ENCODE results near the gene STK39.

The STK39 gene

DNA sequence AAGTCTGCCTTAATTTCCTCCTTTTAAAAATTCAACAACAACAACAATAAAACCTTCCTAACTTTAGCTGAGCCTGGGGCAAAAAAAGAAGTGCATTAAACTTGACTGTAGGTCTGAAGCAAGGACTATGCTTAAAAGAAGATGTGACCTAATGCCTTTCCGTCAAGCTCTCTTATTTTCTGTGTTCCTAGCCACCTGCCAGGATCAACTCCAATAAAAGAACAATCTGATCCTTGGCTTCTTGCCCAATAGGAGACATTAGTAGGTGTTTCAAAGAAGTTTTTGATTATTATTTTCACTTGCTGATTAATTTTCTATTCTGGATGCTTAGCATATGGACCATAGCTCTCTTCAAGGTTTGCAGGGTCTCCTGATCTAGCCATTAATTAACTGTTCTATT lies 237.5 kb downstream of the STK39 start:
- no peak for DNase-seq (ENCODE audit: low read depth)
- no peak overlapping the region for H3K4me3 ChIP-seq (replicated peaks; ENCODE audit: low read depth, low read length)
- TF ChIP-seq, protein P1, sequence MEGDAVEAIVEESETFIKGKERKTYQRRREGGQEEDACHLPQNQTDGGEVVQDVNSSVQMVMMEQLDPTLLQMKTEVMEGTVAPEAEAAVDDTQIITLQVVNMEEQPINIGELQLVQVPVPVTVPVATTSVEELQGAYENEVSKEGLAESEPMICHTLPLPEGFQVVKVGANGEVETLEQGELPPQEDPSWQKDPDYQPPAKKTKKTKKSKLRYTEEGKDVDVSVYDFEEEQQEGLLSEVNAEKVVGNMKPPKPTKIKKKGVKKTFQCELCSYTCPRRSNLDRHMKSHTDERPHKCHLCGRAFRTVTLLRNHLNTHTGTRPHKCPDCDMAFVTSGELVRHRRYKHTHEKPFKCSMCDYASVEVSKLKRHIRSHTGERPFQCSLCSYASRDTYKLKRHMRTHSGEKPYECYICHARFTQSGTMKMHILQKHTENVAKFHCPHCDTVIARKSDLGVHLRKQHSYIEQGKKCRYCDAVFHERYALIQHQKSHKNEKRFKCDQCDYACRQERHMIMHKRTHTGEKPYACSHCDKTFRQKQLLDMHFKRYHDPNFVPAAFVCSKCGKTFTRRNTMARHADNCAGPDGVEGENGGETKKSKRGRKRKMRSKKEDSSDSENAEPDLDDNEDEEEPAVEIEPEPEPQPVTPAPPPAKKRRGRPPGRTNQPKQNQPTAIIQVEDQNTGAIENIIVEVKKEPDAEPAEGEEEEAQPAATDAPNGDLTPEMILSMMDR (IDR thresholded peaks at IDR 0.05; ENCODE audit: low read length, missing control alignments): no peak

DNA sequence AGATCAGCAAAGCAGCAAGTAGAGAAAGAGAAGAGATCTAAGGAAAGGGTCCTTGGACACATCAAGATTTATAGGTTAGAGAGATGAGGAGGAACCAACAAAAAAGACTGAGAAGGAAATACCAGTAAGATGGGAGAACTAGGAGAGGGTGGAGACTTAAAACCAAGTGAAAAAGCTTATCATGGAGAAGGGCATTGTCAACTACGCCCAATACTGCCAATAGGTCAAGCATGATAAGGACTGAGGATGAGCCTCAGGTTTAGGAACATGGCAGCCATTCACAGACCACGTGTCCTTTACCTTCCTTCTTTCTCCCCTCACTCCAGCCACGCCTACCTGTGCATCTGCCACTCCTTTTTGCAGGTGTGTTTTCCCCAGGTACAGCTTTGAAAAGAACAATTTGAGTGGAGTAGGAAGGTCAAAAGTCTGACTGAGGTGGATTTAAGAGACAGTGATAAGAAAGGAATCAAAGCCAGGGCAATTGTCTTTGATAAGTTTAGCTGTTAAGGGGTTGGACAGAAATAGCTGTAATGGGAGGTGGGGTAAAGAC lies 238.7 kb downstream of the STK39 start:
- TF ChIP-seq, protein P1 (IDR thresholded peaks at IDR 0.05; ENCODE audit: low read length, missing control alignments): no peak
- no peak overlapping the region for H3K4me3 ChIP-seq (replicated peaks; ENCODE audit: low read depth, low read length)
- no peak for DNase-seq (ENCODE audit: low read depth)

DNA sequence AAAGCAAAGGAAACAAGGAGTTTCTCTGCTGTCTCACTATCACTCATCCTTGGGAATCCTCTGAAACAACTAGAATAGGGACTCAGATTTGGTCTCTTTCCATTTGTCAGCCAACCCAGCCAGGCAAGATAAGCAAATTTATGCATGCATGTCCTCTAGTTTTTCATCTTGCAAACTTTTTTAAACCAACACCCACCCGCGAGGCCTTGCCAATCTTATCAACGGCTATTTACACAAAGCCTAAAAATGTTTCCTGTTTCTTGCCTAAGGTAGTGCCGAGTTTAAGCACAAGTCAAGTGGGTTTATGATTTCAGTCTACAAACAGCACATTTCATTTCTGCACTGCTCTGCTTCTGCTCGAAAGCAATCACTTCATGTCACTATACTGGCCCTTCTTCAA lies 240.9 kb downstream of the STK39 start:
- TF ChIP-seq, protein P1 (IDR thresholded peaks at IDR 0.05; ENCODE audit: low read length, missing control alignments): no peak
- no peak for DNase-seq (ENCODE audit: low read depth)
- H3K4me3 ChIP-seq (replicated peaks; ENCODE audit: low read depth, low read length): no peak overlapping the region

DNA sequence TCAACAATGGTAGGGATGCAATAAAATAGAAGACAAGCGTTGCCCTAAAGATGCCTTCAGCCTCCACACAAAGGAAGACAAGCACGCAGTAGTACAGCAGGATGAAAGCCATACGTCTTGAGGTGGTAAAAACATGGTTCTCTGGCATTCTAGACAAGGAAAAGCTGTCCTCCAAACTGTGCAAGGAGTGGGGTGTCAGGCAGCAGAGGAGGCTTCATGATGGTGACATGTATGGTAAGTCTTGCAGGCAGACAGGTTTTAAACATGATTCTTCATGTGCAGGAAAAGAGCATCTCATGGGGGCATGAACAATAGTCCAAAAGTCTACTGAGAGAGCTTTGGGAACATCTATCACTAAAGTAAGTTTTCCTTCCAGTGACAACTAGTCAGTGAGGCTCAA lies 241.8 kb downstream of the STK39 start:
- no peak overlapping the region for H3K4me3 ChIP-seq (replicated peaks; ENCODE audit: low read depth, low read length)
- no peak for DNase-seq (ENCODE audit: low read depth)
- TF ChIP-seq, protein P1 (IDR thresholded peaks at IDR 0.05; ENCODE audit: low read length, missing control alignments): no peak

DNA sequence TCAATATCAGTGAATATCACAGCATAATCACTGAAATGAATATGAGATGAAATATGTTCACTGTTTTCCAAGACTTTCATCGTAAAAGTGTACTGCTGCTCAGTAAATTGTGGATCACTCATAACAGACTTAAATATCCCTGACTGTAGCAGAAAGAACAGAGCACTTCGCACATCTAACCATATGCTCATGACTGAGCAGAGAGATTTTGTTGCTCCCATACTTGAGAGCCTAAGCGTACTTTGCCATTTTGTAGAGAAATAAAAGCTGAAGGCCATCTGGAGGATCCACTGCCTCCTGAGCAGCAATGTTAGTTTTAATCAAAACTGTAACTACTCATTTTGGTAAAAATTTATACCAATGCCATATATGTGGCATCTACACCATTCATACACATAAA lies 243.5 kb downstream of the STK39 start:
- TF ChIP-seq, protein P1 (IDR thresholded peaks at IDR 0.05; ENCODE audit: low read length, missing control alignments): no peak
- no peak overlapping the region for H3K4me3 ChIP-seq (replicated peaks; ENCODE audit: low read depth, low read length)
- no peak for DNase-seq (ENCODE audit: low read depth)

DNA sequence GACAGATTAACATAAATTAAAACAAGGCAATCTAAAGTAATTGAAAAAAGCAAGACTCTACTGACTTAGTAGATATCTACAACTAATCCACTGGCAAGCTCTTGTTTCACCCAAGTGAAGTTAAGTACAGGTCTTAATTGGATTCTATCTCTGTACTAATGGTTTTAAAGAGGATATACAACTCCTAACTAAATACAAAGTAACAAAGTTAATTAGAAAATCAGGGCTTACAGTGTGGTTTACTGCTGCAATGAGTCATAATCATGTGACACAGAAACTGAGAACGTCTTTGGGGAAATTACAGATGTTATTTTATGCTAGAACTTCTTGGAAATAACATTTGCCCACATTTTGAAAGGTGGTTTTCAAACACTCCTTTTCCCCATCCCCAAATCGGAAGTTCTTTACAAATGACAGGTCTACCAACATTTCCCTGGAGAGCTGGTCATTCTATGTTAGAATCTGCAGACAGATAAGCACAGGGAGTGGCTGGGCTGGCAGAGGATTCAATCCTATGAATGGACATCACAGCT lies 245.3 kb downstream of the STK39 start:
- peak; percentile 39 for DNase-seq (ENCODE audit: low read depth)
- TF ChIP-seq, protein P1 (IDR thresholded peaks at IDR 0.05; ENCODE audit: low read length, missing control alignments): no peak
- no peak overlapping the region for H3K4me3 ChIP-seq (replicated peaks; ENCODE audit: low read depth, low read length)

DNA sequence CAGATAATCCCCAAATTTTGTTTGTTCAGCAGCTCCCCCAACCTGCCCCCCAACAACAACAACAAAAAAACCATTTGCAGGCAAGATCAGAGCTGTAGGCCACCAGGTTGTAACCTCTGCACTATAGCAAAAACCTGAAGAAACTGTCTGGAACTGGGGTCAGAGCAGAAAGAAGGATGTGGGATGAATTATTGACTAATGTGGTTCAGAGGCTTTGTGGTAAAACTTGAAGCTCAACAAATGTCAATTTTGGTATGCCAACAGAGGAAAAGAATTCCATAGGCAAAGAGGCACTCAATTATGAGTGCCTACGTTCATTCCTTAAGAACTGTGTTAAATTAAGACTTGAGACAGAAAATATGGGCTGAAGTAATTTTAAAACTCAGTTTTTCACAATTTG lies 255.1 kb downstream of the STK39 start:
- DNase-seq (ENCODE audit: low read depth): no peak
- no peak overlapping the region for H3K4me3 ChIP-seq (replicated peaks; ENCODE audit: low read depth, low read length)
- TF ChIP-seq, protein P1 (IDR thresholded peaks at IDR 0.05; ENCODE audit: low read length, missing control alignments): no peak
